HCT116 (cell line): Measurements from ENCODE around the gene SRSF7. TPM values are rescaled to one million over a fixed set of nuclear protein-coding genes. Genes with fewer than 3 reads are reported as not detected.

Experiments
- ATAC-seq: fragments of 200-7000 bp; cut with Tn5 transposase; 2 replicates; pipeline ENCODE4 v1.9.1; 2020; ENCODE audit warnings: mild to moderate bottlenecking, moderate library complexity
- BruUV-seq: library from RNA; stranded (reverse); fragments of 400-500 nt; replicated peaks from 2 replicates; lab custom pipeline; 2021; lab: Mats Ljungman, UMichigan
- CTCF ChIA-PET: fragments of 300-600 bp; sonication (Branson Sonifier 250); formaldehyde crosslinking; loops from one replicate; lab custom pipeline; 2021; ENCODE audit warnings: antibody characterized with exemption; lab: Charles Lee
- POLR2A ChIA-PET: fragments of 300-600, 350-600 bp; sonication (Branson Sonifier 250); formaldehyde crosslinking; loops from one replicate; lab custom pipeline; 2021; ENCODE audit warnings: antibody characterized with exemption; lab: Charles Lee
- RAD21 ChIA-PET, 2 experiments: fragments of 300-600 bp; sonication (Branson Sonifier 250); formaldehyde crosslinking; loops; one replicate each; lab custom pipeline; 2023; ENCODE audit warnings: low total read pairs in 2 of 2; ENCODE audit not compliant: uncharacterized antibody in 2 of 2, unreplicated experiment in 2 of 2, low non-redundant PET in 1 of 2; lab: Charles Lee
- DNase-seq: peaks from one replicate; pipeline ENCODE4 v3.0.0-alpha.2; 2010; ENCODE audit warnings: low read depth, low spot score
- H2AFZ ChIP-seq: fragments of 200-600 bp; shearing (Covaris generic), sonication (generic); 2 replicates; pipeline ENCODE4 v1.6.1; 2017; ENCODE audit warnings: low read depth, mixed run types, mixed read lengths, antibody characterized with exemption, low read length; ENCODE audit not compliant: poor library complexity, severe bottlenecking
- H3K27ac ChIP-seq: 2 replicates; pipeline ENCODE4 v1.5.1; 2012; ENCODE audit warnings: low read depth, low read length
- H3K27me3 ChIP-seq: fragments of 200-600 bp; sonication (generic); 2 replicates; pipeline ENCODE4 v1.6.1; 2016; ENCODE audit warnings: mixed run types, low read length, mixed read lengths; ENCODE audit not compliant: insufficient read depth
- H3K36me3 ChIP-seq, 2 experiments: fragments of 200-500 bp in 1 of 2; fragments of 200-600 bp in 1 of 2; sonication (Bioruptor generic) in 1 of 2; sonication (generic) in 1 of 2; 2 replicates each; pipeline versions ENCODE4 v1.5.1 to v1.6.1; 2014 to 2016; ENCODE audit warnings: low read length in 2 of 2, inconsistent platforms in 1 of 2, mixed read lengths in 1 of 2, mixed run types in 1 of 2; ENCODE audit not compliant: insufficient read depth in 2 of 2, control insufficient read depth in 1 of 2
- H3K4me1 ChIP-seq, 2 experiments: fragments of 200-600 bp in 1 of 2; sonication (generic) in 1 of 2; 2 replicates each; pipeline versions ENCODE4 v1.5.1 to v1.6.1; 2012 to 2017; ENCODE audit warnings: low read length in 2 of 2, inconsistent platforms in 1 of 2, mild to moderate bottlenecking in 1 of 2, mixed read lengths in 1 of 2, mixed run types in 1 of 2, moderate library complexity in 1 of 2; ENCODE audit not compliant: insufficient read depth in 2 of 2, control insufficient read depth in 1 of 2
- H3K4me2 ChIP-seq: fragments of 200-600 bp; sonication (generic); 2 replicates; pipeline ENCODE4 v1.6.1; 2017; ENCODE audit warnings: mixed run types, low read length, mixed read lengths
- H3K4me3 ChIP-seq, 2 experiments: fragments of 200-600 bp in 1 of 2; sonication (generic) in 1 of 2; replicated peaks in 1 of 2; 2 replicates each; pipeline ENCODE4 v1.5.1; 2011 to 2016; ENCODE audit warnings: low read length in 2 of 2, control low read depth in 1 of 2, low read depth in 1 of 2, mild to moderate bottlenecking in 1 of 2, mixed read lengths in 1 of 2, mixed run types in 1 of 2
- H3K79me2 ChIP-seq: fragments of 200-600 bp; sonication (generic); 2 replicates; pipeline ENCODE4 v1.6.1; 2017; ENCODE audit warnings: mild to moderate bottlenecking, mixed run types, low read length, moderate library complexity, mixed read lengths; ENCODE audit not compliant: insufficient read depth
- H3K9ac ChIP-seq: fragments of 200-600 bp; sonication (generic); 2 replicates; pipeline ENCODE4 v1.6.1; 2016; ENCODE audit warnings: low read length, mixed read lengths
- H3K9me2 ChIP-seq: fragments of 200-600 bp; sonication (generic), shearing (Covaris generic); 2 replicates; pipeline ENCODE4 v1.6.1; 2017; ENCODE audit warnings: mixed run types, mild to moderate bottlenecking, moderate library complexity; ENCODE audit not compliant: insufficient read depth
- H3K9me3 ChIP-seq, 2 experiments: fragments of 200-500 bp in 1 of 2; fragments of 200-600 bp in 1 of 2; sonication (Bioruptor generic) in 1 of 2; sonication (generic) in 1 of 2; 2 replicates each; pipeline ENCODE4 v1.6.1; 2014 to 2017; ENCODE audit warnings: low read length in 2 of 2, mixed read lengths in 2 of 2, inconsistent platforms in 1 of 2, low read depth in 1 of 2, mild to moderate bottlenecking in 1 of 2, mixed run types in 1 of 2, moderate library complexity in 1 of 2; ENCODE audit not compliant: control insufficient read depth in 1 of 2, insufficient read depth in 1 of 2
- H4K20me1 ChIP-seq: fragments of 200-600 bp; sonication (generic), shearing (Covaris generic); 2 replicates; pipeline ENCODE4 v1.6.1; 2017; ENCODE audit warnings: mixed run types, mild to moderate bottlenecking, moderate library complexity; ENCODE audit not compliant: insufficient read depth
- ATF3 ChIP-seq: IDR thresholded peaks from 2 replicates; pipeline ENCODE4 v1.6.1; 2012
- CEBPB ChIP-seq: IDR thresholded peaks from 2 replicates; pipeline ENCODE4 v1.6.1; 2012; ENCODE audit warnings: low read depth
- EZH2 ChIP-seq: fragments of 200-600 bp; sonication (generic); IDR thresholded peaks from 2 replicates; pipeline ENCODE4 v1.6.1; 2017; ENCODE audit warnings: antibody characterized with exemption, mixed run types
- EZH2phosphoT487 ChIP-seq: fragments of 200-600 bp; IDR thresholded peaks from 2 replicates; pipeline ENCODE4 v1.6.1; 2018; ENCODE audit warnings: antibody characterized with exemption, borderline replicate concordance
- JUND ChIP-seq: IDR thresholded peaks from 2 replicates; pipeline ENCODE4 v1.6.1; 2012
- MAX ChIP-seq: IDR thresholded peaks from 2 replicates; pipeline ENCODE4 v1.6.1; 2012
- POLR2A ChIP-seq: IDR thresholded peaks from 2 replicates; pipeline ENCODE4 v1.7.0; 2011; ENCODE audit warnings: borderline replicate concordance; ENCODE audit not compliant: insufficient read depth, insufficient read length; ENCODE audit errors: extremely low read depth
- POLR2AphosphoS5 ChIP-seq: IDR thresholded peaks from 2 replicates; pipeline ENCODE4 v1.6.1; 2011; ENCODE audit warnings: mild to moderate bottlenecking, low read depth, low read length, moderate library complexity
- REST ChIP-seq: IDR thresholded peaks from 2 replicates; pipeline ENCODE4 v1.6.1; 2012; ENCODE audit warnings: low read depth
- SRF ChIP-seq: IDR thresholded peaks from 2 replicates; pipeline ENCODE4 v1.6.1; 2012; ENCODE audit warnings: low read depth
- YY1 ChIP-seq: IDR thresholded peaks from 2 replicates; pipeline ENCODE4 v1.6.1; 2011; ENCODE audit warnings: low read length, low read depth, moderate library complexity, mild to moderate bottlenecking; ENCODE audit not compliant: insufficient replicate concordance; ENCODE audit errors: extremely low read depth
- ZBTB33 ChIP-seq: IDR thresholded peaks from 2 replicates; pipeline ENCODE4 v1.6.1; 2011; ENCODE audit warnings: mild to moderate bottlenecking, low read length, moderate library complexity; ENCODE audit not compliant: insufficient replicate concordance; ENCODE audit errors: extremely low read depth
- intact Hi-C: fragments of 100-400 bp; cut with micrococcal nuclease; formaldehyde crosslinking; loops from 2 replicates; pipeline ENCODE4 v1.10.0; 2022
- total RNA-seq: library from RNA; stranded (reverse); gene quantifications from one replicate; pipeline ENCODE4 v1.2.1, GENCODE V29; 2021; ENCODE audit not compliant: unreplicated experiment

SRSF7 gene
- total RNA-seq, 1 experiment from 2014 or later, result 215 TPM

- no TSS peak for BruUV-seq
- Histone ChIP-seq H3K9ac (no peak overlapping the region), H2AFZ (no peak overlapping the region), H3K9me3 (no peaks in the 10 kb centered on the region), H3K4me2 (no peak overlapping the region), H4K20me1 (peaks cover 73% of the 10 kb centered on the region; the same call in 1 of the 2 replicates), H3K27ac (no peak overlapping the region), H3K79me2 (peaks cover 83% of the 10 kb centered on the region), H3K9me2 (no peaks in the 10 kb centered on the region), H3K4me3 (no peak overlapping the region), H3K36me3 (peaks cover 64 to 75% of the 10 kb centered on the region in 2 experiments), H3K27me3 (no peaks in the 10 kb centered on the region), H3K4me1 (peaks cover 9 to 17% of the 10 kb centered on the region in 2 experiments)
- no peak for TF ChIP-seq ATF3
- TF ChIP-seq JUND, result no peak
- TF ChIP-seq MAX, result no peak
- no peak for TF ChIP-seq POLR2A
- TF ChIP-seq EZH2, result no peak
- TF ChIP-seq SRF, result no peak
- TF ChIP-seq REST, result no peak
- TF ChIP-seq ZBTB33, result no peak
- no peak for TF ChIP-seq CEBPB
- no peak for TF ChIP-seq YY1
- TF ChIP-seq EZH2phosphoT487, result no peak
- no peak for TF ChIP-seq POLR2AphosphoS5
- intact Hi-C loops, result no loop called here
- CTCF ChIA-PET, result no interaction called here
- RAD21 ChIA-PET, result no interaction called here
- no peak for DNase-seq
- no peak for ATAC-seq
- POLR2A ChIA-PET, result no interaction called here
Observed at GRCh38 chr2:38747819-38748218, 3.3 kb downstream of the SRSF7 start.
